Mesenchymal stem cell (in vitro differentiated cells and primary cell): ENCODE data around the gene LAMB4.

Source experiments
- DNase-seq: peaks from one replicate; pipeline ENCODE4 v3.0.0-alpha.2; 2013
- H2AFZ ChIP-seq: one replicate; pipeline ENCODE4 v1.6.1; 2013; ENCODE audit warnings: low read depth, mild to moderate bottlenecking, control low read depth, inconsistent platforms, low read length, moderate library complexity
- H2AK5ac ChIP-seq: 2 replicates; pipeline ENCODE4 v1.6.1; 2013; ENCODE audit warnings: low read length, moderate library complexity, mild to moderate bottlenecking, inconsistent platforms; ENCODE audit not compliant: severe bottlenecking
- H2BK120ac ChIP-seq: one replicate; pipeline ENCODE4 v1.6.1; 2013; ENCODE audit warnings: low read depth, mild to moderate bottlenecking, inconsistent platforms, low read length, moderate library complexity
- H2BK12ac ChIP-seq, 2 experiments: one replicate each; pipeline ENCODE4 v1.6.1; 2013; ENCODE audit warnings: inconsistent platforms in 2 of 2, low read length in 2 of 2, mild to moderate bottlenecking in 2 of 2, moderate library complexity in 2 of 2, control low read depth in 1 of 2
- H2BK15ac ChIP-seq: one replicate; pipeline ENCODE4 v1.6.1; 2013; ENCODE audit warnings: mild to moderate bottlenecking, low read depth, inconsistent platforms; ENCODE audit not compliant: poor library complexity, severe bottlenecking
- H2BK5ac ChIP-seq: 2 replicates; pipeline ENCODE4 v1.6.1; 2013; ENCODE audit warnings: low read depth, mild to moderate bottlenecking, low read length, control low read depth, inconsistent platforms; ENCODE audit not compliant: poor library complexity, severe bottlenecking
- H3K14ac ChIP-seq, 2 experiments: one replicate each; pipeline ENCODE4 v1.6.1; 2013; ENCODE audit warnings: inconsistent platforms in 2 of 2, low read length in 2 of 2, control low read depth in 1 of 2, mild to moderate bottlenecking in 1 of 2, moderate library complexity in 1 of 2
- H3K18ac ChIP-seq, 2 experiments: one replicate each; pipeline ENCODE4 v1.6.1; 2013; ENCODE audit warnings: inconsistent platforms in 2 of 2, low read length in 2 of 2, control low read depth in 1 of 2, low read depth in 1 of 2, mild to moderate bottlenecking in 1 of 2
- H3K23ac ChIP-seq, 2 experiments: one replicate each; pipeline ENCODE4 v1.6.1; 2013; ENCODE audit warnings: inconsistent platforms in 2 of 2, low read length in 2 of 2, mild to moderate bottlenecking in 2 of 2, moderate library complexity in 2 of 2, control low read depth in 1 of 2
- H3K27ac ChIP-seq: 2 replicates; pipeline ENCODE4 v1.5.1; 2013; ENCODE audit warnings: mild to moderate bottlenecking, moderate library complexity, low read length, control low read depth, inconsistent platforms; ENCODE audit not compliant: poor library complexity, severe bottlenecking
- H3K27me3 ChIP-seq, 2 experiments: 2 replicates each; pipeline versions ENCODE4 v1.6.1 to v1.7.0; 2013; ENCODE audit warnings: low read length in 2 of 2, mild to moderate bottlenecking in 2 of 2, moderate library complexity in 2 of 2, control low read depth in 1 of 2, inconsistent platforms in 1 of 2; ENCODE audit not compliant: control insufficient read depth in 1 of 2, insufficient read depth in 1 of 2
- H3K36me3 ChIP-seq, 2 experiments: 2 replicates each; pipeline versions ENCODE4 v1.6.1 to v1.7.0; 2013; ENCODE audit warnings: low read length in 2 of 2, control low read depth in 1 of 2, inconsistent platforms in 1 of 2, low read depth in 1 of 2, mild to moderate bottlenecking in 1 of 2; ENCODE audit not compliant: insufficient read depth in 2 of 2, control insufficient read depth in 1 of 2
- H3K4ac ChIP-seq, 2 experiments: one replicate each; pipeline ENCODE4 v1.6.1; 2013; ENCODE audit warnings: inconsistent platforms in 2 of 2, low read length in 2 of 2, mild to moderate bottlenecking in 2 of 2, moderate library complexity in 2 of 2, control low read depth in 1 of 2, low read depth in 1 of 2
- H3K4me1 ChIP-seq: 2 replicates; pipeline ENCODE4 v1.6.1; 2013; ENCODE audit warnings: low read depth, low read length, control low read depth; ENCODE audit not compliant: control insufficient read depth, insufficient read depth
- H3K4me2 ChIP-seq: 2 replicates; pipeline ENCODE4 v1.6.1; 2013; ENCODE audit warnings: low read length, mild to moderate bottlenecking, inconsistent platforms; ENCODE audit not compliant: poor library complexity, severe bottlenecking
- H3K4me3 ChIP-seq, 2 experiments: 2 replicates each; pipeline versions ENCODE4 v1.5.1 to v1.7.0; 2013; ENCODE audit warnings: low read length in 2 of 2, mild to moderate bottlenecking in 2 of 2, control low read depth in 1 of 2, low read depth in 1 of 2; ENCODE audit not compliant: insufficient read depth in 1 of 2
- H3K79me1 ChIP-seq: replicated peaks from 2 replicates; pipeline ENCODE4 v1.6.1; 2013; ENCODE audit warnings: mild to moderate bottlenecking, control low read depth, low read length, inconsistent platforms; ENCODE audit not compliant: poor library complexity, severe bottlenecking
- H3K9ac ChIP-seq: 2 replicates; pipeline ENCODE4 v1.7.0; 2013; ENCODE audit warnings: mild to moderate bottlenecking, low read length, moderate library complexity
- H3K9me3 ChIP-seq: 2 replicates; pipeline ENCODE4 v1.7.0; 2013; ENCODE audit warnings: mild to moderate bottlenecking, low read length; ENCODE audit not compliant: control insufficient read depth
- H4K8ac ChIP-seq: one replicate; pipeline ENCODE4 v1.6.1; 2013; ENCODE audit warnings: inconsistent platforms, mild to moderate bottlenecking, low read length, moderate library complexity
- H4K91ac ChIP-seq: one replicate; pipeline ENCODE4 v1.6.1; 2013; ENCODE audit warnings: mild to moderate bottlenecking, low read length, inconsistent platforms
- WGBS: methylation state at CpG from one replicate; pipeline ENCODE4 v1.1.7; 2013; ENCODE audit warnings: mixed read lengths; 5-methylcytosine and 5-hydroxymethylcytosine counted together

LAMB4 gene

GRCh38 chr7:107989618-107990373 is 140.4 kb downstream of the LAMB4 start:
- Histone ChIP-seq H3K4me2 (no peak overlapping the region), H3K4me3 (no peak overlapping the region), H2AFZ (no peak overlapping the region), H3K4me1 (peaks cover 5% of the 10 kb centered on the region), H3K9me3 (no peaks in the 10 kb centered on the region), H3K14ac (no peak overlapping the region), H2BK5ac (no peak overlapping the region), H2BK15ac (no peak overlapping the region), H3K27me3 (no peaks in the 10 kb centered on the region), H2AK5ac (no peak overlapping the region), H3K79me1 (peaks cover 3% of the 10 kb centered on the region), H3K27ac (peak overlapping the region; percentile 15), H2BK12ac (no peak overlapping the region), H2BK120ac (no peak overlapping the region), H3K23ac (no peak overlapping the region), H4K8ac (peak overlapping the region; percentile 23), H3K36me3 (peaks cover 34 to 82% of the 10 kb centered on the region in 2 experiments), H4K91ac (no peak overlapping the region), H3K9ac (peak overlapping the region; percentile 54), H3K18ac (peak overlapping the region in 1 of 2 experiments; percentile 62), H3K4ac (no peak overlapping the region)
- 62% methylated on average over 9 of the region's 9 CpGs for WGBS
- peak; percentile 75 for DNase-seq

DNA sequence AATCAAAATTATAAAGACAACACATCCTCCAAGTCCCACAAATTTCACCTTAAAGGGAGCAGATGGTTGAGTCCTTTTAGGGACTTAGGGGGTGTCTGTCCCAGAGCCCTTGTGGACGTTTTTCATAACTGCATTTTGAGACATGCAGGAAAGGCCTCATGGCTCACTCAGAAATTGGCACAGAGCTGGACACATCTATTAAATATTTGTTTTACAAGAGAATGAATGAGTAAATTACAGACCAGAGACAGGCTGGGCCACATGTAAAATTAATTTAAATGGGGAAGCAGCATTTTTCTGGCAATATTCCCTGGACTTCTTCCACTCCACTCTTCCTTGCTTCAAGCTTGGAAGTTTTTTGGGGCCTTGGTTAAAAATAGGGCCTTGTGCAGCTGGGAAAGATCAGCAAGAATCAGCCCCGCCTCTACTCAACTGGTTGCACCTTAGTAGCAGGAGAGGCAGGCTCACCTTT is 147.2 kb downstream of the LAMB4 start:
- 73% methylated on average over 2 of the region's 2 CpGs for WGBS
- no peak overlapping the region for H3K14ac ChIP-seq

DNA sequence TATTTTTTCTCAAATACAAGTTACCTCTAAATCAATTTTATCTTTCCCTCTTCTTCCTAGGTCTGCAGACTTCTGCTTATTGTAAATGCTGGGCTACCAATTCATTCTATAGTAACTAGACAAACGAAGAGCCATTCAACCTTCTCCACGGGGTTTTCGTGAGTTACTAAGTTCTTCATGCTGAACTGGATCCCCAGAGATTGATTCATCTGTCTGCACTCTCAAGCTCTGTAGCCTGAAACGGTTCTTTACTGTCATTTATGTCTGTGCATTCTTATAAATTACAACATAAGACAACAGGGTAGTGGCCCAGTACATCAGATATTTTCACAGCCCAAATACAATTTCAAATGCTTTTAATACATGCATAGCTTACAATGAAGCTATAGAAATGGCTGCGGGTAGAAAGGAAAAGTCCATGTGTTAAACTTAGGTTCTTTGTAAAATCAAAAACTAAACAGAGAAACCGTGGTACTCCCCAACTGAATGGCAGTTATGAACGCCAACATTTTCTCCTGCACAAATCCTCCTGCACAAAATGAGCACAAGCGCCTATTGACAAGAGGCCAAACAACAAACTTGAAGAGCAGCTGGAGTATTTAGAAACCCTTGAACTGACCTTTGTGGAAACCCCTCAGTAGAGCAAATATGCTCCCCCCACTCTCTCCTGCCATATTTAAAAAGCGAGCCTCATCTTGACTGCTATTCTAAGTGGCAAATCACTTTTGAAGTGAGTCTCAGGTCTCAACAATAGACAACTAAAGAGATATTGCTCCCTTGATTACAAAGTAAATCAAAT is 147.9 kb downstream of the LAMB4 start:
- H3K36me3 ChIP-seq, result peaks cover 26 to 91% of the 10 kb centered on the region in 2 experiments
- peak overlapping the region; percentile 35 for H3K27ac ChIP-seq
- no peak for DNase-seq
- no peak overlapping the region for H3K14ac ChIP-seq
- 97% methylated on average over 9 of the region's 9 CpGs for WGBS
- no peak overlapping the region for H2BK12ac ChIP-seq
- no peak overlapping the region for H2BK15ac ChIP-seq
- no peaks in the 10 kb centered on the region for H3K9me3 ChIP-seq
- no peak overlapping the region for H4K8ac ChIP-seq
- H3K79me1 ChIP-seq, result no peaks in the 10 kb centered on the region
- no peak overlapping the region for H3K9ac ChIP-seq
- H2AFZ ChIP-seq, result no peak overlapping the region
- H3K27me3 ChIP-seq, result no peaks in the 10 kb centered on the region
- H3K4me1 ChIP-seq, result peaks cover 3% of the 10 kb centered on the region
- H3K4me2 ChIP-seq, result no peak overlapping the region
- H3K23ac ChIP-seq, result no peak overlapping the region
- no peak overlapping the region for H3K4ac ChIP-seq
- H4K91ac ChIP-seq, result no peak overlapping the region
- H2BK120ac ChIP-seq, result no peak overlapping the region
- no peak overlapping the region for H2BK5ac ChIP-seq
- no peak overlapping the region for H3K4me3 ChIP-seq
- no peak overlapping the region for H3K18ac ChIP-seq
- no peak overlapping the region for H2AK5ac ChIP-seq

More for the DNA sequence above, 147.2 kb downstream of the LAMB4 start:
- H4K91ac ChIP-seq, result no peak overlapping the region
- no peak for DNase-seq
- H2AK5ac ChIP-seq, result no peak overlapping the region
- H2BK120ac ChIP-seq, result no peak overlapping the region
- H3K4ac ChIP-seq, result no peak overlapping the region
- H3K79me1 ChIP-seq, result no peaks in the 10 kb centered on the region
- no peak overlapping the region for H3K18ac ChIP-seq
- H3K9ac ChIP-seq, result no peak overlapping the region
- no peak overlapping the region for H2BK15ac ChIP-seq
- no peak overlapping the region for H2BK12ac ChIP-seq
- H3K36me3 ChIP-seq, result peaks cover 27 to 90% of the 10 kb centered on the region in 2 experiments
- no peak overlapping the region for H3K4me2 ChIP-seq
- peaks cover 3% of the 10 kb centered on the region for H3K4me1 ChIP-seq
- H3K9me3 ChIP-seq, result no peaks in the 10 kb centered on the region
- H2BK5ac ChIP-seq, result no peak overlapping the region
- no peaks in the 10 kb centered on the region for H3K27me3 ChIP-seq
- H3K23ac ChIP-seq, result no peak overlapping the region
- H2AFZ ChIP-seq, result no peak overlapping the region
- peak overlapping the region; percentile 47 for H3K27ac ChIP-seq
- no peak overlapping the region for H3K4me3 ChIP-seq
- peak overlapping the region; percentile 49 for H4K8ac ChIP-seq

GRCh38 chr7:107981466-107981865 is 148.7 kb downstream of the LAMB4 start:
- H3K27me3 ChIP-seq, result no peaks in the 10 kb centered on the region
- no peak overlapping the region for H3K18ac ChIP-seq
- H2BK5ac ChIP-seq, result no peak overlapping the region
- H3K27ac ChIP-seq, result no peak overlapping the region
- H4K8ac ChIP-seq, result no peak overlapping the region
- no peak overlapping the region for H3K14ac ChIP-seq
- H2AK5ac ChIP-seq, result no peak overlapping the region
- no peak overlapping the region for H3K4ac ChIP-seq
- H3K9me3 ChIP-seq, result no peaks in the 10 kb centered on the region
- H2BK15ac ChIP-seq, result no peak overlapping the region
- H3K79me1 ChIP-seq, result no peaks in the 10 kb centered on the region
- no peak overlapping the region for H3K4me2 ChIP-seq
- H3K4me3 ChIP-seq, result no peak overlapping the region
- no peak overlapping the region for H2AFZ ChIP-seq
- 73% methylated on average over 4 of the region's 4 CpGs for WGBS
- H3K9ac ChIP-seq, result no peak overlapping the region
- DNase-seq, result no peak
- H3K4me1 ChIP-seq, result peaks cover 3% of the 10 kb centered on the region
- H3K23ac ChIP-seq, result no peak overlapping the region
- H2BK12ac ChIP-seq, result no peak overlapping the region
- H3K36me3 ChIP-seq, result peaks cover 31 to 91% of the 10 kb centered on the region in 2 experiments
- H2BK120ac ChIP-seq, result no peak overlapping the region
- no peak overlapping the region for H4K91ac ChIP-seq
